ENCODE measurements around the gene RXRA. TPM values are rescaled to one million over a fixed set of nuclear protein-coding genes. Genes with fewer than 3 reads are reported as not detected.

RXRA gene
- total and polyA plus RNA-seq, 2 of the 13 experiments (the other 11 are each of a cell fraction or from before 2014, with no cell fraction given) = 18.9 to 29.2 TPM

GRCh38 chr9:134459164-134459563, 132.9 kb downstream of the RXRA start (continued):
- TF ChIP-seq ZHX2 (IDR thresholded peaks at IDR 0.05; ENCODE audit: low read depth) = no peak
- no peak for TF ChIP-seq ZHX2 (CRISPR knock-in tag; IDR thresholded peaks at IDR 0.05; ENCODE audit: borderline replicate concordance)
- no peak for TF ChIP-seq HNF1B (CRISPR knock-in tag; IDR thresholded peaks at IDR 0.05)
- TF ChIP-seq ZNF142 (CRISPR knock-in tag; IDR thresholded peaks at IDR 0.05) = no peak
- TF ChIP-seq DNMT1 (CRISPR knock-in tag; IDR thresholded peaks at IDR 0.05) = no peak
- no peak for TF ChIP-seq ZBTB4 (CRISPR knock-in tag; IDR thresholded peaks at IDR 0.05; ENCODE audit: borderline replicate concordance)
- TF ChIP-seq ARNTL (CRISPR knock-in tag; IDR thresholded peaks at IDR 0.05) = no peak
- no peak for TF ChIP-seq ZBTB37 (CRISPR knock-in tag; IDR thresholded peaks at IDR 0.05)
- TF ChIP-seq POLR2AphosphoS2 (IDR thresholded peaks at IDR 0.05; ENCODE audit: low read depth, low read length) = no peak
- no peak for TF ChIP-seq TARDBP (CRISPR knock-in tag; IDR thresholded peaks at IDR 0.05)
